GM18508 (cell line): Measurements from ENCODE around the gene ADCY3.

Experiments used
- ATAC-seq: cut with Tn5 transposase; IDR thresholded peaks from one replicate; pipeline ENCODE4 v1.9.1; 2021; ENCODE audit warnings: moderate number of reproducible peaks; ENCODE audit not compliant: insufficient read depth, unreplicated experiment

The ADCY3 gene

DNA sequence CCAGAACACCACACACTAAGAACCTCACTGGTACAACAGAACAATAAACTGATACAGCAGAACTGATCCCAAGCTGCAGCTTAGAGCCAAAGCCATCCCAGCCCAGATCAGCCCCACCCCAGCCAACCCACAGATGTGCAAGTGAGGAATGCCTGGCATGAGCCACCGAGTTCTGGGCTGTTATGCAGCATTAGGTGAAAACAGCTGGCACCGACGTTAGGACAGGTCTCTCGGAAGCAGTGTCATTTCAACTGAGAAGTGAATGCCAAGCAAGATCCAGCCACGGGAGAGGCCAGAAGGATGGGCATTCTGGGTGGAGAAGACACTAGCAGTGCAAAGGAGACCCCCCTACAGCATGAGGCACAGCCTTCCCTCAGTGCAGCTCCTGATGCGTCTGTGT is 38.9 kb downstream of the ADCY3 start:
- ATAC-seq: no peak

DNA sequence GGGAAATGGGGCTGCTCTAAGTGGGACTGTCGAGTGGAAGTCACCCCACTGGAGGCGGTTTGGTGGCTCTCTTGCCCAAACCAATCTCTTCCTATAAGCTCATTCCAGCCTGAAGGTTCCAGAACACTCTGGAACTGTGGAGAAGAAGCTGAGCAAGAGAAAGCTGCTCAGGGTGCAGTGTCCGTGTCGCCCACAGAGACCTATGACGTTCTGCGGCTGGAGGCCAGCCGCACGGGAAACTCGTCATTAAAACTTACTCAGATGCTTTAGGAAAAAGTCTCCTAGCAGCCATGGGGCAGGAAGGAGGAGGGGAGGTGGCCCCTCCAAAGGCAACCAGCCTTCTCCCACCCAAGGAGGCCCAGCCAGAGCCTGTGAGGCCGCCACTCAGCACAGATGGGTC is 41.7 kb downstream of the ADCY3 start:
- no peak for ATAC-seq

- no peak for ATAC-seq
Measured at GRCh38 chr2:24877646-24878045, 42.4 kb downstream of the ADCY3 start.

GRCh38 chr2:24877067-24877466 is 43.0 kb downstream of the ADCY3 start:
- ATAC-seq: no peak

DNA sequence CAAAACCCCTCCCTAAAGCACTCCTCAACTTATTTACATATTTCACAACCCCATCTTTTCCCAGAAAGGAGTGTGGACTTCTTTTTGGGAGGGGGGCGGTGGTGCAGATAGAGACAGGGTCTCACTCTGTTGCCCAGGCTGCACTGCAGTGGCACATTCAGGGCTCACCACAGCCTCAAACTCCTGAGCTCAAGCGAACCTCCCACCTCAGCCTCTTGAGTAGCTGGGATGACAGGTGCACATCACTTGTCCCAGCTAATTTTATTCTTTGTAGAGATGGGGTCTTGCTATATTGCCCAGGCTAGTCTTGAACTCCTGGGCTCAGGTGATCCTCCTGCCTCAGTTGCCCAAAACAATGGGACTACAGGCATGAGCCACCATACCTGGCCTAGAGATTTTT is 44.1 kb downstream of the ADCY3 start:
- ATAC-seq: no peak

DNA sequence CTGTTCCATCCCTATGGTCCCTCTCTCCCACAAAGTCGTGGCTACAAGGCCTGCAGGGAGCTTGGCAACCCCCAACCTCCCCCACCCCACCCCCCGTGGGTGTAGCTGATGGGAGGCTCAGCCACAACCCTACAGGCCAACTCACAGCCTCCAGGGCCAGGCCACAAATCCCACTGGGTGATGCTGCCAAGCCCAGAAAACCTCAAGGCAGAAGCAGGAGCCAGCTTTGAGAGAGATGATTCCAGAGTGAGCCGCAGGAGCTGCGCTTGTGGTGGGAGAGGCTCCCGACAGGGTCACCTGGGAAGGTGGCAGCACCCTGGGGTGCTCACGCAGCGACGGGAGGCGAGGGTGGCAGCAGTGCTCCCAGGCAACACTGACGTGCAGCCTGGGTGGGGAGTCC is 44.8 kb downstream of the ADCY3 start:
- ATAC-seq: no peak

- ATAC-seq: no peak
Measured at GRCh38 chr2:24874035-24874434, 46.0 kb downstream of the ADCY3 start.

DNA sequence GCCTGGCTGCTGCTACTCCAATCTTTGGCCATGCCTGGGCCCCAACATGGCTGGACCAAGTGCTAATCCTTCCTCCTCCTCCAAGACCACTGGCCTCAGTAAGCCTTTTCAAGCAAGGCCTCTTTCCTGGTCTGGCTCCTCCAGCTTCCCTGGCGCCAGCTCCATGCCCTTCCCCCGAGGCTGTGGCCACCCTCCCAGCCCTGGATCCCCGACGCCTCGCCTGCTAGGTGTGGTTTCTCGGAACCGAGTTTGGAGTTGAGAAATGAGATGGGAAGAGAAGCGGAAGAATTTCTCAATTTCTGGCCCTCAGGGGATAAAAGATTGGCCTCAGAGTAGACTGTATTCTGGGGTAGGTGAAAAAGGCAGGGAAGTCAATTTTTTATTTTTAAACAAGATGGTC is 46.4 kb downstream of the ADCY3 start:
- ATAC-seq: no peak

GRCh38 chr2:24872344-24873115 is 47.5 kb downstream of the ADCY3 start:
- no peak for ATAC-seq

- no peak for ATAC-seq
Measured at GRCh38 chr2:24871852-24872333, 48.1 kb downstream of the ADCY3 start.

DNA sequence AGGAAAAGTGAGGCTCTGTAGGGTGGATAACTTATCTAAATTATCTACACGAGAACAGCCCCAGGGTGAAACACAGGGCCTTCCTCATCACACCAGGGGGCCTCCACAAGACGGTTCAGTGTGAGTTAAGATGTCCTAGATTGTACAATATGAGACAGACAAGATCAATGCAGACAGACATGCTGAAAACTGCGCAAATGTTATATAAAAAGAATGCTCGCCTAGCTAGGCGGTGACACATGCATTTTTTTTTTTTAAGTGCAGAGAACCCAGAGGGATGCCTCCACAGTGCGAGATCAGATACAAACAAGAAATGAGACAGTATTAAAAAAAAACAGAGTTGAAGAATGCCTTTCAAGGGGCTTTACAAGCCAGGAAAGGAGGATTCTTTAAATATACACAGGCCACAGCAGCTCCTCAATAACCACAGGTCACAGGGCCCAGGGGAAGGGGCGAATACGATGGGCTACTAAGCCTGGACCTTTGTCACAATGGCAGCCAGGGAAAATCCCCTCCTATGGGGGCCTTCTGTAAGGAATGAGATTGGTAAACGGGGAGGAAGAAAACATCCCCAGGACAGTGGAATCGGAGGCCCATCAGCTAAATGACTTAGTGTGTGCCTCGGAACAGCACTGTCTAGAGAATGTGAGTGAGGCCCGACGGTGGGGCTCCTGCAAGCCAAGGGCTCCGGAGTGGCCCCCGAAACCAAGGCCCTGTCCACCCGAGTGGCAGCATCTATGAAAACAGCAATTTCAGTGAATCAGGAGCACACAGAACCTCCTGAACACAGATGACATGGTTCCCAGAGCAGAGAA is 48.9 kb downstream of the ADCY3 start:
- ATAC-seq: no peak

GRCh38 chr2:24870440-24870839 is 49.6 kb downstream of the ADCY3 start:
- no peak for ATAC-seq

DNA sequence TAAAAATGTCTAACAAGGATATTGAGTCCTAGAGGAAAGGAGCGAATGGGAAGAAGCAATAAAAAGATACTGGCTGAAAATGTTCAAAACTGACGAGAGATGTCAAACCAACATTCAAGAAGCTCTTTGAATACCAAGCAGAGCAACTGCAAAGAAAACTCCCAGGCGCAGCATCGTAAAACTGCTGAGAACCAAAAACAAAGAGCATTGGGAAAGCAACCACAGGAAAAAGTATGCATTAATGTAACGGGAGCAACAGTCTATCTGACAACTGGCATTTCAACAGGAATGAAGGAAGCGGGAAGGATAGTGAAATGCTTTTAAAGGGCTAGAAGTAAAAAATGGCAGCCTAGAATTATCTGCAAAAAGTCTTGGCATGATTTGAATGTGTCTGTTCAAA is 53.1 kb downstream of the ADCY3 start:
- no peak for ATAC-seq

GRCh38 chr2:24863641-24864040 is 56.4 kb downstream of the ADCY3 start:
- ATAC-seq: no peak

DNA sequence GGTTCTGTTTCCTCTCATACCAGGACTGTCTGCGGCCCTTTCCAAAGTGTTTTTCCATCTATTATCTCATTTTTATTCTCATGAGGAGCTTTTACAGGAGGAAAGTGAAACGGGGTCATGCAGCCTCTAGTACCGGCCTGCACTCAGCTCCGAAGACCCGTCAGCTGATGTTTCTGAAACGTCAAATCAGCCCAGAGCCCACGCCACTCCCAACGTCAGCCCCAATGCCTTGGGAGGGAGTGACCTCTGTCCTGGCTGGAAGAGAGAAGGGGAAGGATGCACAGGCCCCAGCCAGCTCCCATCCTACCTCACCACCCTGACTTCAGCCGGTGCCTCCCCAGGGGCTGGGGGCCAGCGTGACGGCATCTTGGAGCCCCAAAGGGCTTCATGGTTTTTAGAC is 58.5 kb downstream of the ADCY3 start:
- ATAC-seq: no peak

DNA sequence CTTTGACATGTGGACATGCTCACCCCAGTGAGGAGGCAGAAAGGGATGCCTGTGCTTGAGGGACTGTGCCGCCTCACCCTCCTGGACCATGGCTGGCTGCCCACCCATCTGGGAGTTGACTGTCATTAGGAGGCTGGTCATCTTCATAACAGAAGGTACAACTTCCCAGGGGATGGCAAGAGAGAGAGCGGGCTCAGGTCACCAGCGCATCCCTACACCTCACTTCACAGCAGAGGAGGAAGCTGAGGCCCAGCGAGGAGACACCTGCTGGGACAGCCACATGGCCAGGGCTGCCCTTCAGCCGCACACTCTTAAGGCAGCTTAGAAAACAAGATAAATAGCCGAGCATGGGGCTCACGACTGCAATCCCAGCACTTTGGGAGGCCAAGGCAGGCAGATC is 59.4 kb downstream of the ADCY3 start:
- ATAC-seq: no peak

DNA sequence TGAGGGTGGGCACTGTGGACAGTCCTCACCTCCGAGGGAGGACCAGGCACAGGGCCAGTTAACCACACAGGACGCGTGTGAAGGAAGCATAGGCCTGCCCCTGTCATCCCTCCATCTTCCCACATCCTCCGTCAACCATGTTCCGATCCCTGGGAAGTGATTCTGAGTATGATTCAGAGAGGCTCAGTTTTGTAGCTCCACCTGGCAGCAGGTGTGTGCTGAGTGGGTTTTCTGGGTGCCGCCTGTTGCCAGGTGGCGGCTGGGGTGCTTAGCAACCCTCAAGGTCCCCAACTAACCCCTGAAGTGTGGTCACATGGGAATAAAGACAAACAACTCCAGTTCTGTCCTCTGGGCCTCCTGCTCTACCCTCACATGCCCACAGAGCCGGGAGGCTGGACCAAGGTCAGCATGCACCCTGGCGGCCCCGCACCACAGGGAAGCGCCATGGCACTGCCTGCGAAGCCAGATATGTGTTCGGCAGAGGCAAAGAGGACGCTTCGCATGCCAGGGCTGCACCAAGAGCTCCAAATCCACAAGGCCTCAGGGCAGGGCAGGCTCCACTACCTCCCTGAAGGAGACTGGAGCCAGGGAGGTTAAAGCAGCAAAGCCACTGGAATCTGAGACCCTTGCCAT is 60.0 kb downstream of the ADCY3 start:
- no peak for ATAC-seq

- no peak for ATAC-seq
Measured at GRCh38 chr2:24858996-24859395, 61.0 kb downstream of the ADCY3 start.

DNA sequence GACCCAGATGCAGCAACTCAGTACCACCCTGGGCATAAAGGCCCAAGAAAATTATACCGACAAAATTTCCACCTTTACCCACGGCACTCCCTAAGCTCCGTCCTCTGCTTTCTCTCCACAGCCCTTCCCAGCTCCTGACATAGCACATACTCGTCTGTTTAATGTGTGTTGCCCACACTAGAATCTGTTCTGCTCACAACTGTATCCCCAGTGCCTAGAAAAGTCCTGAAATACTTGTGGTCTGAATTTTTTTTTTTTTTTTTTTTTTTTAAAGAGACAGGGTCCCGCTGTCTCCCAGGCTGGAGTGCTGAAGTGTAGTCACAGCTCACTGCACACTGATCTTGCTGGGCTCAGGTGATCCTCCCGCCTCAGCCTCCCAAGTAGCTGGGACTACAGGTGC is 62.3 kb downstream of the ADCY3 start:
- no peak for ATAC-seq

GRCh38 chr2:24856791-24857211 is 63.2 kb downstream of the ADCY3 start:
- ATAC-seq: no peak

- ATAC-seq: no peak
Measured at GRCh38 chr2:24855726-24856125, 64.3 kb downstream of the ADCY3 start.
